HG03280 (cell line): ENCODE measurements around the gene KIF5C.

ENCODE experiments used
- ATAC-seq: cut with Tn5 transposase; IDR thresholded peaks from one replicate; pipeline ENCODE4 v1.9.1; 2021; ENCODE audit warnings: mild to moderate bottlenecking, moderate library complexity; ENCODE audit not compliant: unreplicated experiment

Gene KIF5C

GRCh38 chr2:148887350-148888002, 12.4 kb downstream of the KIF5C start:
- ATAC-seq = no peak

DNA sequence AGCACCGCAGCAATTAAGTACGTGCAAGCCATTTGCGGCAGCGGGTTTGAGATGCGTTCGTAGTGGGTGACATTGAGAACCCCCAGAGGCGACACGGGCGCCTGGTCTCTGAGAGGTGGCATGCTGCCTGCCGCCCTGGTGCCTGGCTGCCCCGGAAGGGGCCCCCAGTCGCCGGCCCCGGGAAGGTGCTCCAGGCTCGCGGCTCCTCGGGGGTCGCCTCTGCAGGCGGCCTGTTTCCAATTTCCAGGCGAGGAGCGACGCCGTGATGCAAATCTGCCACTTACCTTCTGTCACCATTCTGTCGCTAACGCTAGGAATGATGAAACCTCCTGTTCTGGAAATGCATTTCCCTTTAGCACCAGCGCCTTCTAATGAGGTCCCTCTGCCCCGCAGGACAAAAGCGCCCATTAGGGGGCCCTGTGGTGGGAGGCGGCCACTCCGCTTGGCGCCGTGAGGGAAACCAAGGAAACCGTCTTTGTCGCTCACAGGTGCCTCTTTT, 13.0 kb downstream of the KIF5C start:
- ATAC-seq = no peak

DNA sequence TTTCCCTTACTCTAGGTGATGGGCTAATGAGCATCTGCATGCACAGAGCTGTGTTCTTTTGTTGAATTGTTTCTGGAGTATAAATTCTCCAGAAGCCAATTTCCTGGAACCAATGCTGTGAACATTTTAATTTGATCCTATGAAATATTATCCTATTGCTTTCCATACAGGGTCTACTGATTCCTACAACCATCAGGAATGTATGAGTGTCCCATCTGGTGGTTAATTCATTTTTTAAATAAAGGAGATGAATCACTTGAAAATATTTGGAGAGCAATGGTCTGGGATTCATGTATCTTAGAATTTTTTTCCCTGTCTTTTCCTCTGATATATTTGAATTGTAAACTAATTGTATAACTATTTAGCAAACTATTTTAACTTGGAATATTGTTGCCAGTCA, 14.0 kb downstream of the KIF5C start:
- no peak for ATAC-seq

GRCh38 chr2:148893906-148894305, 18.9 kb downstream of the KIF5C start:
- no peak for ATAC-seq

GRCh38 chr2:148896136-148896535, 21.1 kb downstream of the KIF5C start:
- no peak for ATAC-seq

- ATAC-seq = no peak
These were observed 24.8 kb downstream of the KIF5C start for GRCh38 chr2:148899638-148900318.

- ATAC-seq = no peak
These were observed 25.4 kb downstream of the KIF5C start for GRCh38 chr2:148900350-148900837.

DNA sequence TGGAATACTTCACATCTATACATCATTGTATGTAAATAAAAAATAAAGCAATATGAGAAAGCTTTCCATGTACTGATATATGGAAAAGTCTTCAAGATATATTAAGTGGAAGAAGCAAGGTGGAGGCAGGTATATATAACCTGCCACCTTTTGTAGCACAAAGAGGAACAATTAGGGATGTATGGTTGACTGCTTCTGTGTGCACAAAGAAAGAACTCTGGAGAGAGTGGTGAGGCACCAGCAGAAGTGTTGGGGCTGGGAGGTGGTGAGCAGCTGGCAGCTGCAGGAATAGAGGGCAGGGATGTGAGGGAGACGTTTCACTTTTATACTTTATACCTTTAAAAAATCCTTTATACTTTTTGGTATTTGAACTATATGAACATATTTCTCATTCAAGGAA, 26.1 kb downstream of the KIF5C start:
- ATAC-seq = no peak

DNA sequence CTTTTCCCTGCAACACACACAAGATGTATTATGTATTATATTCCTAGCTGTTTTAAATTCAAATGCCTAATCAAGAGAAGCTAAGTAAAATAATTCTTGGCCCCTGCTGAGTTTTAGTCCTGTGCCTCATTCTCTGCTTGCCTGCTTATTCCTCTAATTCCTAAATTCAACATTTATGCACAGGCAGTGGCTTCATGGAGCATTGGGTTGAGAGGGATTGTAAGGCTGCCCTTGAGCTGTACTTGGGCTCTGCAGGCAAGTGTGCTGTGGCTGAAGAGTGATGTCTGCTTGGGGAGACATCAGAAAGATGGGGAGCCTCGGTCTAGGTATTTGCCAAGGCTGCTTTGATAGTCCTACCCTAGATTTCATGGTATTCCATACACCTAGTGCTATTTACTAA, 27.8 kb downstream of the KIF5C start:
- no peak for ATAC-seq

DNA sequence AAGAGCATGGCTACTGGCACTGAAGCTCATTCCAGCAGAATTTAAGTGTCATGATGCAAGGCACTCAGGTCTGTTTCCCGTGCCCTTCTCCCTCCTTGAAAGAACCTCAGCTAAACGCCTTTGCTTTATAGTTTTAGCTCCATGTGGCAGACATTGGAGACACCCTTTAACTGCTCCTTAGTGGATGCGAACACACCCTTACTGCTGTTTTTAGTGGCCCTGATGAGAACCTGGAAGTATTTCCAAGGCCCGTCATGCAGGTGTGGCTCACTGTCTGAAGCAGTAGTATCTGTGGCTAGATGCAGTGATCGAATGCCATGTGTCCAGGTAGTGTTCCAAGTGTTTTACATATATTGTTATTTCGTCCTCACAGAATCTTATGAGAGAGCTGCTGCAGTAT, 28.3 kb downstream of the KIF5C start:
- ATAC-seq = no peak

GRCh38 chr2:148903979-148904378, 29.0 kb downstream of the KIF5C start:
- no peak for ATAC-seq

- ATAC-seq = no peak
These were observed 31.1 kb downstream of the KIF5C start for GRCh38 chr2:148906124-148906523.

GRCh38 chr2:148907085-148907785, 32.2 kb downstream of the KIF5C start:
- no peak for ATAC-seq

DNA sequence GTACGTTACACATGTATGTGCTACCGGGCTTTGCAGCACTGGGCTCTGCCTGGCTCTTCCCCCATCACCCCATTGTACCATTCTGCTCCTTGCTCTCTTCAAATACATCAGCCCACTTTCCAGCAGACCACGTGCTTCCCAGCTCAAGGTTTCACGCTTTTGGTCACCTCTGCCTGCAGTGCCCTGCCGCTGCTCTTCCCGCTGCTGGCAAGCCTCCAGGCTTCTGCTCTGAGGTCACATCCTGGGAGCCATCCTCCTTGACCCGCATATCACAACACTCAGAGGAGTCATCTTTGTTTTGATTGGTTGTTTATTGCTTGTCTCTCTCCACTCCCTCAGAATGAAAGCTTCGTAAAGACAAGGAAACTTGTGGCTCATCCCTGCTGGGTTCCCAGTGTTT, 34.1 kb downstream of the KIF5C start:
- no peak for ATAC-seq

DNA sequence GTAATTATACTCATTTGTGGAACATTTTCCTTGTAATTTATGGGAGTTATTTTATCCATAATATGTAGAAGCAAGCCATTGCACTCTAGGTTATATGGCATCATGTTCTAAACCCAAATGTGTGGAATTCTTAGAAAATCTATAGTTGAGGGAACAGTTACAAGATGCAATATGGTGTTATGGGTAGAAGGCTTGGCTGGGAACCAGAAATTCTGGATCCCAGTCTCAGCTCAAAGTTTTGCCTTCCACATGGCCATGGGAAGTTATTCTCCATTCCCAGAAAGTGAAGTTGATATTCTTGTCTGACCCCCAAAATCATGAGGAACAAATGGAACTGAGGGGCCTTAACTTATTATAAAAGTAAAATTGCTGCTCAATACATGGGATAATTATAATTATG, 38.0 kb downstream of the KIF5C start:
- ATAC-seq = no peak

DNA sequence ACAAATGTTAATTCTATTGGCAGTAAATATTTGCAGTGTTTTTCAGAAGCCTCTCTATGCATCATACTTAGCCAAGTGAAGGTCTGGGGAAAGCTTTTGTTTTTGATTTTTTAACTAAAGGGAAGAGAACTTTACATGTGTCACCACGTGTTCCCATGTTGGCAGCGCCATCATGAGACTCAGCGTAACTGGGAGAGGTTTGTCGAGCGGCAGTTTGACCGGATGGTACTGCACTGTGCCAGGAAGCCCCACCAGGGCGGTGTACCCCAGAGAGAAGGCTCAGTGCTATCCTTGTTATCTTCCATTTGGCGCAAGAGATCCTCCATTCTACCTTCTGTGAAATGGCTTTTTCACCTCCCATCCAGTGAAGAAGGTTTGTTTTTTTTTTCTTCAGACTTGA, 38.5 kb downstream of the KIF5C start:
- ATAC-seq = no peak

DNA sequence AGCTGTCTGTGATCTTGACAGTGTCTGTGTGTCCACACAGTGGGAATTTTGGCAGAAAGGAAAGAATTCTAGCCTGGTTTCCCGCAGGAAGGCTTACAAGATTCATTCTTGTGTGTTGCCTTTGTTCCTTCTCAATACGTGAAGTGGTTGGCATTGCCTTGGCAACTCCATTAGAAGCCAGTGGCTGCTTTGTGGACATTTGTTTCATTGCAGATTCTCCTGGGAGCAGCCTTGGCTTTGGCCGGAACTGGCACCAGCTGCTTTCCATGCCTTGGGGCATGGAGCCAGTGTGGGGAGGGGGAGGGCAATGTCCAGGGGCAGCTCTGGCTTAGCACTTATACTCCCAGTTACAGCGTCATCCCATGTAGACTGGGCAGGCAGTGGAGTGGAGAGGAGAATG, 39.4 kb downstream of the KIF5C start:
- ATAC-seq = no peak

DNA sequence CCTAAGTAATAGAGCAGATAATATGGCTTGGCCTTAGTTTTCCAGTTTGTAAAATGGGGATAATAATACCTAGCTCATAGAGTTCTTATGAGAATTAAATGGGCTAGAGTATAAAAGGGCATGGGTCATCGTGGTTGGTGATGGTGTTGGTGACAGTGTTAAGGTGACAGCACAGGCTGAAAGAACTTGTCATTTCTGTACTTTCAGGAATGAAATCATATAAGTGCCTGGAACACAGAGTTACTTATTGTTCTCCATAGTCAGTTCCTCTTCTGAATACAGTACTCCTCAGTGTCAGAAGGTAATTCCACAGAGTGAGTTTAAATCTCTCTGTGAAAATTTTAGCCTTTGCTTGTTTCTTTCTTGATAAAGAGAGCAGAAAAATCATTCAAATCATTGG, 42.4 kb downstream of the KIF5C start:
- ATAC-seq = no peak

- ATAC-seq = no peak
These were observed 43.5 kb downstream of the KIF5C start for GRCh38 chr2:148918554-148918953.

- ATAC-seq = no peak
These were observed 45.5 kb downstream of the KIF5C start for GRCh38 chr2:148920559-148920958.

DNA sequence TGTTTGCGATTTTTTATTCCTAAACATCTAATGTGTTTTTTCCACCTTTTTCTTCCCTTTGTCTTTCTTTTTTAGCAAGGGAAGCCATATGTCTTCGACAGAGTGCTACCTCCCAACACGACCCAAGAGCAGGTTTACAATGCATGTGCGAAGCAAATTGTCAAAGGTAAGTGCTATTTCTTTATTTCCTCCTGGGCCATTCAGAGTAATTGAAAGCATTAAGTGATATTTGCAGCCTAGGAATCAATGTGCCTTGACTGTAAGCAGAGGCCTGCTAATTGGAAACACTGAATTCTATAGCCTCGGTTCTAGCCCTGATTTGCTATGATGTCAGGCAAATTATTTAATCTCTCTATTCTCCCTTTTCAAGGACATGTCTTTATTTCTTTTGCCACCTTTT, 47.0 kb downstream of the KIF5C start:
- ATAC-seq = no peak
